Pancreas (tissue), 10 donors: ENCODE data around the gene BSND. TPM values are rescaled to one million over a fixed set of nuclear protein-coding genes. Genes with fewer than 3 reads are reported as not detected.

Experiments
- ATAC-seq, 4 donors: fragments of 200-7000 bp; cut with Tn5 transposase; one replicate each; pipeline versions ENCODE4 v1.8.0 to v1.9.1; 2020; ENCODE audit warnings: mild to moderate bottlenecking in 4 of 4, moderate library complexity in 4 of 4
- DNase-seq, 6 donors: peaks; one replicate each; pipeline ENCODE4 v3.0.0-alpha.2; 2020
- FAIRE-seq: peaks from 2 replicates; lab custom pipeline; 2012; peaks lifted over from hg19 to GRCh38; lab: Jason Lieb, UNC
- H3K27ac ChIP-seq, 4 donors: fragments of 200-600 bp; sonication (generic); 1 replicate in 3 of 4; 2 replicates in 1 of 4; pipeline versions ENCODE4 v1.5.0 to v1.8.0; 2020
- H3K27me3 ChIP-seq, 4 donors: fragments of 200-600 bp; one replicate each; pipeline ENCODE4 v1.8.0; 2021
- H3K36me3 ChIP-seq, 3 donors: fragments of 200-600 bp; sonication (generic) in 1 of 3; one replicate each; pipeline versions ENCODE4 v1.5.0 to v1.8.0; 2020 to 2021
- H3K4me1 ChIP-seq, 3 donors: fragments of 200-600 bp; one replicate each; pipeline ENCODE4 v1.8.0; 2021
- H3K4me3 ChIP-seq, 4 donors: fragments of 200-600 bp; sonication (generic) in 2 of 4; one replicate each; pipeline versions ENCODE4 v1.5.0 to v1.8.0; 2020 to 2021
- H3K9me3 ChIP-seq, 4 donors: fragments of 200-600 bp; one replicate each; pipeline ENCODE4 v1.8.0; 2021
- WGBS, 2 donors: extraction: QIAGEN DNeasy Blood & Tissue Kit; methylation state at CpG; one replicate each; pipeline ENCODE4 v1.1.7; 2013; 5-methylcytosine and 5-hydroxymethylcytosine counted together
- intact Hi-C, 3 donors: fragments of 100-400 bp; cut with DNase I; formaldehyde crosslinking; loops; one replicate each; pipeline versions ENCODE4 v1.11.1 to v1.14.2; 2022
- polyA plus RNA-seq, 2 donors: library from polyadenylated mRNA; stranded (reverse); fragments of 200-250 nt; gene quantifications; one replicate each; pipeline ENCODE4 v1.2.3, GENCODE V29; 2013
- total RNA-seq, 6 donors: library from RNA; stranded (reverse); fragmentation: NEBNext Ultra II Directional in 4 of 6; extraction: Animal tissue kit (Norgen Biotek cat#: 25700) in 4 of 6; gene quantifications; one replicate each; pipeline versions ENCODE4 v1.2.1 to v1.2.4, GENCODE V29; 2021 to 2023
- TF ChIP-seq, protein P1 (sequence below), 4 donors: fragments of 200-600 bp; sonication (generic) in 3 of 4; IDR thresholded peaks; one replicate each; pipeline versions ENCODE4 v1.5.0 to v1.8.0; 2021; ENCODE audit warnings: antibody characterized with exemption in 4 of 4
- donor health status: healthy with polysubstance abuse.
- donor health status: DM: no; HTN: no; CAD: no; lungs with moderate emphysema.
- donor health status: DM: no; HTN: no; CAD: no.
- donor health status: control.
- donor health status: control.
- donor health status: Bipolar disorder and iron deficiency.
- donor health status: DM: yes; HTN: yes; CAD: no.
- donor health status: DM: no; HTN: no; CAD: no.
- donor health status: DM: no; HTN: no; CAD: no.
- donor health status: DM: yes; HTN: yes; CAD: no.

The BSND gene
- total RNA-seq (not detected), polyA plus RNA-seq (under 1 TPM; 0.02 to 0.04 TPM)

DNA sequence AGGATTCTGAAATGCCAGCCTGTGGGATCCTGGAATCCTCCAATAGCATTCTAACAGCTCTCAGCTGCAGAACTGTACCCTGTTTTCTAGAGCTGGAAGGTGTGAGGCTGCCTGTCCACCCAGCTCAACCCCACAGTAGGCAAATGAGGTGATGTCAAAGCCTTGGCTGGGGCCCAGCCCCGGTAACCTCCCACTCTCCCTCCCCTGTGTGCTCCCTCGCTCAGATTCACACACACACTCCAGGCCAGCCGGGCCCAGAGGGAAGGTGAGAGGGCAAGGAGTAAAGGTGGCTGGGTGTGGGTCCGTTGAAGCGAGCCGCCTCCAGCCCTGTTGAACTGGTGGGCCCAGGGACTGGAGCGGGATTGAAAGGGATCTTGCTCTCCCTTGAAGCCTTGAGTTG is at the start of gene BSND:
Gene BSND, plus strand, starts transcription at position 257 of the 400 bp plus-strand sequence. CDS start 254 bp downstream, outside the sequence.
- intact Hi-C loops, result loop anchor here in 1 of 3 donors (5.0 kb wide), 1 partner anchor 51 kb away; no protein-coding TSS in a partner anchor

DNA sequence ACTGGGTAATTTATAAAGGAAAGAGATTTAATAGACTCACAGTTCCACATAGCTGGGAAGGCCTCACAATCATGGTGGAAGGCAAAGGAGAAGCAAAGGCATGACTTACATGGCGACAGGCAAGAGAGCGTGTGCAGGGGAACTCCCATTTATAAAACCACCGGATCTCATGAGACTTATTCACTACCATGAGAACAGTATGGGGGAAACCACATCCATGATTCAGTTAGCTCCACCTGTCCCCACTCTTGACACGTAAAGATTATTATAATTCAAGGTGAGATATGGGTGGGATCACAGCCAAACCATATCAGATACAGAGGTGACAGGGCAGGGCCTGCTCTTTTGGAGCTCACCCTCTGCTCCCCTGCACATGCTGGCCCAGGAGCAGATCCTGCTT is 49.7 kb upstream of the BSND start:
- intact Hi-C loops, result loop anchor here in 1 of 3 donors (5.0 kb wide), 1 partner anchor 48 kb away; the partner anchor contains the start of gene BSND

More for the DNA sequence above, at the start of gene BSND:
- ATAC-seq (no peak), FAIRE-seq (no peak), DNase-seq (peak in 1 of 6 donors; percentile 30)
- H3K27ac ChIP-seq, result no peak within 1 kb of the TSS
- H3K27me3 ChIP-seq, result peaks cover 0 to 6% (median 0%) of the 10 kb centered on the region in 4 donors
- peaks cover 0 to 4% (median 0%) of the 10 kb centered on the region in 3 donors for H3K4me1 ChIP-seq
- H3K36me3 ChIP-seq, result no peaks in the 10 kb centered on the region
- H3K9me3 ChIP-seq, result no peaks in the 10 kb centered on the region
- TF ChIP-seq, protein P1, sequence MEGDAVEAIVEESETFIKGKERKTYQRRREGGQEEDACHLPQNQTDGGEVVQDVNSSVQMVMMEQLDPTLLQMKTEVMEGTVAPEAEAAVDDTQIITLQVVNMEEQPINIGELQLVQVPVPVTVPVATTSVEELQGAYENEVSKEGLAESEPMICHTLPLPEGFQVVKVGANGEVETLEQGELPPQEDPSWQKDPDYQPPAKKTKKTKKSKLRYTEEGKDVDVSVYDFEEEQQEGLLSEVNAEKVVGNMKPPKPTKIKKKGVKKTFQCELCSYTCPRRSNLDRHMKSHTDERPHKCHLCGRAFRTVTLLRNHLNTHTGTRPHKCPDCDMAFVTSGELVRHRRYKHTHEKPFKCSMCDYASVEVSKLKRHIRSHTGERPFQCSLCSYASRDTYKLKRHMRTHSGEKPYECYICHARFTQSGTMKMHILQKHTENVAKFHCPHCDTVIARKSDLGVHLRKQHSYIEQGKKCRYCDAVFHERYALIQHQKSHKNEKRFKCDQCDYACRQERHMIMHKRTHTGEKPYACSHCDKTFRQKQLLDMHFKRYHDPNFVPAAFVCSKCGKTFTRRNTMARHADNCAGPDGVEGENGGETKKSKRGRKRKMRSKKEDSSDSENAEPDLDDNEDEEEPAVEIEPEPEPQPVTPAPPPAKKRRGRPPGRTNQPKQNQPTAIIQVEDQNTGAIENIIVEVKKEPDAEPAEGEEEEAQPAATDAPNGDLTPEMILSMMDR (IDR thresholded peaks at IDR 0.05), result no peak
- WGBS, 2 donors, result 62 to 67% methylated on average over 7 of the region's 7 CpGs
- H3K4me3 ChIP-seq, result no peak within 1 kb of the TSS

DNA sequence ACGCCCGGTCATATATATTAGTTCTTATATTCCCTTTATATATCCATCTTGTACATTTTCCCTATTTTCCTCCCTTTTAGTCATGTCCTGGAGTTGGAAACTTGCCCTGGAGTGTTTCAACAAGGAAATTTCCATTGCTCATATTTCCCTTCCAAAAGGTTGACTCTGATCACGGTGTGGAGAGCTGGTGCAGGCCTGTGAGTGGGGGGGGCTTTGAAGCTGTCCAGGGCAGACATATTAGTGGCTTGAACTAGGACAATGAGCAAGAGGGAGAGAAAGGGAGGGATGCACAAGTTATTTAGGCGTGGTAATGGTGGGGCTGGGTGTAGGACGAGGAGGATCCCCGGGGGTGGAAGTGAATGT is 48.7 kb upstream of the BSND start:
- no peaks in the 10 kb centered on the region for H3K36me3 ChIP-seq
- H3K27me3 ChIP-seq, result no peaks in the 10 kb centered on the region
- TF ChIP-seq, protein P1 (IDR thresholded peaks at IDR 0.05), result no peak
- intact Hi-C loops, result no loop called here
- no peaks in the 10 kb centered on the region for H3K9me3 ChIP-seq
- no peaks in the 10 kb centered on the region for H3K4me1 ChIP-seq
- H3K4me3 ChIP-seq, result no peak overlapping the region
- WGBS, 2 donors, result 55 to 68% methylated on average over 6 of the region's 6 CpGs
- ATAC-seq (peak in 3 of 4 donors; percentile 4 to 12 (median 5)), FAIRE-seq (no peak), DNase-seq (no peak)
- no peak overlapping the region for H3K27ac ChIP-seq

More for the DNA sequence above, 49.7 kb upstream of the BSND start:
- H3K36me3 ChIP-seq, result no peaks in the 10 kb centered on the region
- no peak for FAIRE-seq
- no peak for ATAC-seq
- WGBS, 2 donors, result 75 to 79% methylated on average over 4 of the region's 4 CpGs
- no peaks in the 10 kb centered on the region for H3K27me3 ChIP-seq
- H3K27ac ChIP-seq, result no peak overlapping the region
- H3K4me1 ChIP-seq, result no peaks in the 10 kb centered on the region
- H3K9me3 ChIP-seq, result no peaks in the 10 kb centered on the region
- no peak overlapping the region for H3K4me3 ChIP-seq
- TF ChIP-seq, protein P1 (IDR thresholded peaks at IDR 0.05), result no peak
- no peak for DNase-seq

DNA sequence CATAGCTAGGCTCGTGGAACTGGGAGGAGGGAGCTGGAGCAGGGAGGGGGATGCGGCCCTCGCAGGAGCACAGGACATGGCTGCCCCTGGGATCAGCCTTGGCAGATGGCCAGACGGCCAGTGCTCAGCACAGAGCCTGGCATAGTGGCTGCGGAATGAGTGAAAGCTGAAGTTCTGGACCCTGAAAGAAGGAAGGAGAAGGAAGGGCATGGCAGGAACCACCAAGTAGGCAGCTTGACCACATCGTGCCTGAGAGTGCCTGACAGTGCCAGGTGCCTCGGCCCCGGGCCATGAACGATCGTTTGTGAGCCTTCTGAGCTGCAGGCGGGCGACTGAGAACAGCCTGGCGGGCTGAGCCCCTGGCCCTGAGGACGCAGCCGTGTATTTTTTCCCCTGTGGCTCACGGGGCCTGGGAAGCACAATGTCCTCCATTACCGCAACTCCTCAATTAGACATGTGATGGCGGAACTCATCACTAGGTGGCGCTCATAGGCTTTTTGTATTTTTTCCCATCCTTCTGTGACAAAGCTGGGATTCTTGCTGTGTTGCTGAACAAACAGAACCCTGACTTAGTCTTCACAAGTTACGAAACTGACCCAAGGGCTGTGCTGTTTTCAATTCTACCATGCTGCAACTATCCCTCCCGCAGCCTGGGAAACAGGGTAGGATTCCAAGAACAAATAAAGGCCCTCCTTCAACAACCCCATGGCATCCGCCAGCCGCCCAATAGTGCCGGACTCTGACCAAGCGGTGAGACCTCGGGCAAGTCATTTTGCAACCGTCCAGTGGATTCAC is 48.2 kb upstream of the BSND start:
- Histone ChIP-seq H3K9me3 (no peaks in the 10 kb centered on the region), H3K4me1 (no peaks in the 10 kb centered on the region), H3K4me3 (peak overlapping the region in 1 of 4 donors; percentile 17), H3K27ac (no peak overlapping the region), H3K27me3 (no peaks in the 10 kb centered on the region), H3K36me3 (no peaks in the 10 kb centered on the region)
- 23 to 29% methylated on average over 26 to 27 of the region's 27 CpGs for WGBS, 2 donors
- intact Hi-C loops, result no loop called here
- FAIRE-seq (no peak), DNase-seq (peak; percentile 34 to 82 (median 67)), ATAC-seq (peak; percentile 85 to 98 (median 94))
- TF ChIP-seq, protein P1 (IDR thresholded peaks at IDR 0.05), result peak; percentile 49 to 79 (median 64)

DNA sequence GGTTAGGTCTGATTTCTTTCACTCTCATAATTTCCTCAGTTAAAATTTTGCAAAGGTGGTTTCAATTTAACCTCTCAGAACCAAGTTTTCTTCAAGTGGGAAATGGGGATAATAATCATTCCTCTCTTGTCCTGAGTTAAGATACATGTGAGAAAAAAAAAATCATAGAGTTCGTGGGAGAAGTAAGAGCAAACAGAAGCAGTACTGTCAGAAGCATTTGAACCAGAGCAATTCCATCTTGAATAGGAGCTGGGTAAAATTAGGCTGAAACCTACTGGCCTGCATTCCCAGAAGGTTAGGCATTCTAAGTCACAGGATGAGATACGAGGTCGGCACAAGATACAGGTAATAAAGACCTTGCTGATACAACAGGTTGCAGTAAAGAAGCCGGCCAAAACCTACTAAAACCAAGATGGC is 46.9 kb upstream of the BSND start:
- no peaks in the 10 kb centered on the region for H3K36me3 ChIP-seq
- ATAC-seq, result no peak
- intact Hi-C loops, result no loop called here
- no peak for FAIRE-seq
- TF ChIP-seq, protein P1 (IDR thresholded peaks at IDR 0.05), result no peak
- no peak for DNase-seq
- H3K9me3 ChIP-seq, result no peaks in the 10 kb centered on the region
- H3K4me3 ChIP-seq, result no peak overlapping the region
- no peaks in the 10 kb centered on the region for H3K27me3 ChIP-seq
- no peak overlapping the region for H3K27ac ChIP-seq
- 74 to 77% methylated on average over 4 of the region's 4 CpGs for WGBS, 2 donors
- H3K4me1 ChIP-seq, result no peaks in the 10 kb centered on the region
